ENCODE data around the gene OGFOD2.
"Not testable (repeated sequence)": the region's sequence is repeated elsewhere in the genome, so short reads cannot be mapped to it uniquely, and the experiment has no call there.

Gene OGFOD2

DNA sequence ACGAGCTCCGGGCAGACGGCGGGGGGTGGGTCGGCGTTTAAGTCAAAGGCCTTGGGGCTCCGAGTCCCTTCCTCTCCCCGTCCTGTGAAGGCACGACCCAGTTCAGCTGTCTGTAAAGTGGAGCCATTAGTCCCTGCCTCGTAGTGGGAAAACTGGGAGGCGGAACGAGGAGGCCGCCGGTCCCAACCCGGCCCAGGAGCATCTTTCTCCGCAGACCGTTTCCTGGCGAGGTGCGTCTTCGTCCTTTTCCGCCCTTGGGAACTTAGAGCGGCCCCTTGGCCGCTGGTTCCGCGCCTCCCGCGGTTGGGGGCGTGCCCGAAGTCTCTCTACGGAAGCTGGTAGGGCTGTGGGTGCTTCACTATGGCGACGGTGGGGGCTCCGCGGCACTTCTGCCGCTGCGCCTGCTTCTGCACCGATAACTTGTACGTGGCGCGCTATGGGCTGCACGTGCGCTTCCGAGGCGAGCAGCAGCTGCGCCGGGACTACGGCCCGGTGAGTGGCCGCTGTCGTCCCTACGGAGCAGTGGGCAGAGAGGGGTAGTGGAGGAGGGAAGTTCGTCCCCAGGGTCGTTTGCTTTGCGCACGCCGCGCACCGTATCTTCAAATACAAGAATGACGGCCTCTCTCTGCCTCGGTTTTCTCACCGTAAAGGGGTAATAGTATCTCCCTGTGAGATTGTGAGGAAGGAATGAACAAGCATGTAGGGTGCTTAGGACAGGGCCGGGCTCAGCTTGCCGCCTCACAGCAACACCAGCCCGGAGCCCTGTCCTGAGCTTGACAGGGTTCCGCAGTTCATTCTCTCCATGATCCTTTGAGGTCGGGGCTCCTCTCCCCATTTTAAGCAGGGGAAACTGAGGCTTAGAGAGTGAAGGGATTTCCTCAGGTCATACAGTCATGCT lies at the start of gene OGFOD2:
TSS of gene OGFOD2 (plus strand) at position 353 of the 898 bp plus-strand sequence. CDS start at position 361, 8 bp downstream.
- Mint-ChIP-seq H3K4me3 (peak within 1 kb of the TSS; percentile 93), H3K4me1 (peaks cover 8% of the 10 kb centered on the region), H3K27ac (peak within 1 kb of the TSS; percentile 95), H3K9me3 (no peaks in the 10 kb centered on the region), H3K27me3 (no peaks in the 10 kb centered on the region), H3K36me3 (no peaks in the 10 kb centered on the region)
- peak; percentile 84 to 89 for DNase-seq (ENCODE audit: low spot score in 2 of 2)
- peak; percentile 82 for ATAC-seq (ENCODE audit: low read depth)

DNA sequence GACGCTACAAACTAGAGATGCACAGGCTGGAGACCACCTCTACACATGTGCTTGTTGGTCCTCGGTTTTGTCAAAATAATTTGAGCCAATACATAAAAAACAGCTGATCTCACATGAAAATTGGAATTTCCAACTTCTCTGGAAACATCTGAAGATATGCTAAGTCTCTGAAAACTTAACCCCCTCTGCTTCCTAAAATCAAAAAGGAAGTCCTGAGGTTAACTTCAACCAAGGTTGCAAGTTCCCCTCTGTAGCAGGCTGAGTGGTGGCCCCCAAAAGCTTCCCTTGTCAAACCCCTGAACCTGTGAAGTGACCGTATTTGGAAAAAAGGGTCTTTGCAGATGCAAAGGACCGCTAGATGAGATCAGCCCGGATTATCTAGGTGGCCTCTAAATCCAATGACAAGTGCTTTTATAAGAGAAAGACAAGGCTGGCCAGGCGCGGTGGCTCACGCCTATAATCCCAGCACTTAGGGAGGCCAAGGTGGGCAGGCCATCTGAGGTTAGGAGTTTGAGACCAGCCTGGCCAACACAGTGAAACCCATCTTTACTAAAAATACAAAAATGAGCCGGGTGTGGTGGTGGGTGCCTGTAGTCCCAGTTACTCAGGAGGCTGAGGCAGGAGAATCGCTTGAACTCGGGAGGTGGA lies 47.2 kb upstream of the OGFOD2 start:
- no peak overlapping the region for H3K4me3 Mint-ChIP-seq
- H3K27ac Mint-ChIP-seq, result no peak overlapping the region
- H3K9me3 Mint-ChIP-seq, result no peaks in the 10 kb centered on the region
- peaks cover 15% of the 10 kb centered on the region for H3K4me1 Mint-ChIP-seq
- ATAC-seq (ENCODE audit: low read depth) (peak; percentile 27), DNase-seq (ENCODE audit: low spot score in 2 of 2) (no peak)
- no peaks in the 10 kb centered on the region for H3K36me3 Mint-ChIP-seq
- no peaks in the 10 kb centered on the region for H3K27me3 Mint-ChIP-seq

DNA sequence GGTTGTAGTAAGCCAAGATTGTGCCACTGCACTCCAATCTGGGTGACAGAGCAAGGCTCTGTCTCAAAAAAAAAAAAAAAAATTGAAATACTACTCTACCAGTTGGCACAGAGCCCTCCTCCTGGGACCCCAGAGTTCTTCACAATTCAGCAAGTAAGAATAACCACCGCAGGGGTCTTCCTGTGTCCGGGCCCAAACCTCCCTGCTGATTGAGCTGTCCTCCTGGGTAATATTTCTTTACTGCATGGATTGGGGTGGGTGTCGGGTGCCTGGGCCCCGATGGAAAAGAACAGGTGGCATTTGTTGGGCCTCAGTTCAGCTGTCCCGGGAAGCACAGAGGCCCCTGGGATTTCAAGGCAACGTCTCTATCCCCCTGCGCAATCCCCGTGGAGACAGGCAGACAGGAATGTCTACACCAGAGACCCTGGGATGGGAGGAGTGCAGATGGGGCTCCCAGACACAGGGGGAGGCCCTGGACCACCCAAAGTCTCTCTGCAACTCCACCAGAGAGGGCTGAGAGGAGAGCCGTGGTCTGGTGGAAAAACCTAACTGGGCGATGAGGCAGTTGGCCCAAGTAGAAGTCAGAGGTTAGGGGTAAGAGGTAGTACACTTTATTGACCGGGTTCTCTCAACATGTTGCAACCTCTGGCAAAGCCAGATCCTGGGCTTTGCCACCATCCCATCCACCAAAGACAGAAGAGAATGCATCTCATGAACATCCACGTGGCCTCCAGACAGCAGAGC lies 46.5 kb upstream of the OGFOD2 start:
- H3K9me3 Mint-ChIP-seq, result no peaks in the 10 kb centered on the region
- DNase-seq (ENCODE audit: low spot score in 2 of 2) (no peak), ATAC-seq (ENCODE audit: low read depth) (no peak)
- peaks cover 15% of the 10 kb centered on the region for H3K4me1 Mint-ChIP-seq
- H3K27ac Mint-ChIP-seq, result no peak overlapping the region
- H3K4me3 Mint-ChIP-seq, result no peak overlapping the region
- H3K36me3 Mint-ChIP-seq, result no peaks in the 10 kb centered on the region
- H3K27me3 Mint-ChIP-seq, result no peaks in the 10 kb centered on the region

DNA sequence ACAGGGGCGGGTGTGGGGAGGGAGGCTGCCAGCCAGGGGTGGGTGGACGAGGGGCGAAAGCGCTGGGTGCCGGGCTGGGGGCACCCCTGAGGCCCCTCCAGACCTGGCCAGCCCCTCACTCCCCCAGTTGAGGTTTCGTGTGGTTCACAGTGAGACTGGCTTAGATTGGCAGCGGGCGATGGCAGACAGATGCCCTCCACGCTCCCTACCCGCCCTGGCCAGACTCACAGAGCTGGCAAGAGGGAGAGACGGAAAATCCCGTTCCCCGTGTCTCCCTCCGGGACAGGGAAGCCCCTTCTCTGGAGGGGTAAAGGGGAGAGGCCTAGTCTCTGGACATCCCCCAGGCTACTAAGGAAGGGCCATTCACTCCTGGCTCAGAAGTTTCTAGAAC lies 45.9 kb upstream of the OGFOD2 start:
- DNase-seq (ENCODE audit: low spot score in 2 of 2) (no peak), ATAC-seq (ENCODE audit: low read depth) (no peak)
- H3K9me3 Mint-ChIP-seq, result no peaks in the 10 kb centered on the region
- H3K27ac Mint-ChIP-seq, result no peak overlapping the region
- no peaks in the 10 kb centered on the region for H3K27me3 Mint-ChIP-seq
- H3K4me3 Mint-ChIP-seq, result no peak overlapping the region
- peaks cover 15% of the 10 kb centered on the region for H3K4me1 Mint-ChIP-seq
- no peaks in the 10 kb centered on the region for H3K36me3 Mint-ChIP-seq

DNA sequence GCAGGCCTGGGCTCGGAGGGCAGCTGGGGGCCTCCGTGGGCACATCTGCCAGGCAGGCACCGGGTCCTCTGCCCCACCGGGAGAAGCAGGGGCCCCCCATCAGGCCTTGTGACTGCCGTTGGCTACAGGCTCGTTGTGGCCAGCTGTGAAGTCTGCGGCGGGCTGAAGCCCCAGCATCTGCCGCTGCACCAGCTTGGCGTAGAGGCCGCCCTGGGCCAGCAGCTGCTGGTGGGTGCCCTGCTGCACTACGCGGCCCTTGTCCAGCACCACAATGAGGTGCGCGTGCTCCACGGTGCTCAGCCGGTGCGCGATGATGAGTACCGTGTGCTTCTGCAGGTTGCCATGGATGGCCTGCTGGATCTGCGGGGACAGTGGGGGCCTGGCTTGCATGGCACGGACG lies 45.2 kb upstream of the OGFOD2 start:
- no peak for ATAC-seq (ENCODE audit: low read depth)
- Mint-ChIP-seq H3K4me3 (no peak overlapping the region), H3K27ac (no peak overlapping the region), H3K36me3 (no peaks in the 10 kb centered on the region), H3K27me3 (no peaks in the 10 kb centered on the region), H3K9me3 (no peaks in the 10 kb centered on the region), H3K4me1 (peaks cover 17% of the 10 kb centered on the region)
- DNase-seq (ENCODE audit: low spot score in 2 of 2), result no peak

DNA sequence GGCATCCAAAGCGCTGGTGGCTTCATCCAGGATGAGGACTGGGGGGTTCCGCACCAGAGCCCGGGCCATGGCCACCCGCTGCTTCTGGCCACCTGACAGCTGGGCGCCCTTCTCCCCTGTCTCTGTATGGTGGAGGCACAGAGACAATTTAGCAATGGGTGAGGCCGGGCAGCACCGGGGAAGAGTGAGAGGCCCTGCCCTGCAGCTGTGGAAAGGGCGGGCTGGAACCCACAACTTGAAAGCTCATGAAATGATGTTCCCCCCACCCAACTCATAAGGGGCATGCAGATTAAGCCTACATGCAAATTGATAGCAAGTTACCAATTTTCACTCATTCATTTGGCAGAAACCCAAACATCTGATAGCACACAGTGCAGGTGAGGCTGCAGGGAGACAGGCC lies 42.8 kb upstream of the OGFOD2 start:
- H3K4me3 Mint-ChIP-seq, result no peak overlapping the region
- no peaks in the 10 kb centered on the region for H3K36me3 Mint-ChIP-seq
- ATAC-seq (ENCODE audit: low read depth), result no peak
- H3K27me3 Mint-ChIP-seq, result no peaks in the 10 kb centered on the region
- no peaks in the 10 kb centered on the region for H3K9me3 Mint-ChIP-seq
- no peak overlapping the region for H3K27ac Mint-ChIP-seq
- no peak for DNase-seq (ENCODE audit: low spot score in 2 of 2)
- peaks cover 11% of the 10 kb centered on the region for H3K4me1 Mint-ChIP-seq

DNA sequence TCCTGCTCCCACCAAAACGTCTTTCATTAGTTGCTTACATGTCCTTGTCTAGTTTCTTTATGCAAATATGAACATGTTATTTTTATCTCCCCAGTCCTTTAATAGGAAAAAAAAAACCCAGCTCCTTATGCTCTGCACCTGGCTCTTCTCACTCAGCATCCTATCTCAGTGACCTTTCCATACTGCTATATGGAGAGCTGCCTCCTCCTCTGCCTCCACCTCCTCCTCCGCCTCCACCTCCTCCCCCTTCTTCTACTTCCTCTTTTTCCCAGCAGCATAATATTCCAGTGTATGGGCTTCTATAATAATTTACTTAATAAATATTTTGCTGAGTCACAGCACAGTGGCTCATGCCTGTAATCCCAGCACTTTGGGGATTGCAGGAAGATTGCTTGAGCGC lies 40.3 kb upstream of the OGFOD2 start:
- DNase-seq (ENCODE audit: low spot score in 2 of 2) (no peak), ATAC-seq (ENCODE audit: low read depth) (no peak)
- peak overlapping the region; percentile 30 for H3K4me3 Mint-ChIP-seq
- H3K36me3 Mint-ChIP-seq, result no peaks in the 10 kb centered on the region
- peaks cover 10% of the 10 kb centered on the region for H3K4me1 Mint-ChIP-seq
- H3K9me3 Mint-ChIP-seq, result no peaks in the 10 kb centered on the region
- no peak overlapping the region for H3K27ac Mint-ChIP-seq
- no peaks in the 10 kb centered on the region for H3K27me3 Mint-ChIP-seq

DNA sequence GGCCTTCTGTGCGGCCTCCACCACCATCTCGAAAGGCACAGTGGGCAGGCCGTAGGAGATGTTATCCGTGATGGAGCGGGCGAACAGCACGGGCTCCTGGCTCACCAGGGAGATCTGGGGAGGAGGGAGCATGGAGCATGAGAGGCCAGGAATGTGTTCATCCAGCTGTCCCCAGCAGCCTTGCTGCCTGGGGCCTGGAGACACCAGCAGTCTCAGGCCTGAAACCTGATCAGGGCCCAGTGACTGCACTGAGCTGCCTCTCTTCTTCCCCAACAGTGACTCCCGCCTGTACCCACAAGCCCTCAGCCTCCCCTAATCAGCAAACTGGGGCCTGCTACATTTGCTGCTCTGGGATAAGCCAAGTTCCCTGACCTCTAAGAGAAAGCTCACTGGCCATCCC lies 39.7 kb upstream of the OGFOD2 start:
- H3K27ac Mint-ChIP-seq, result no peak overlapping the region
- DNase-seq (ENCODE audit: low spot score in 2 of 2) (no peak), ATAC-seq (ENCODE audit: low read depth) (no peak)
- peaks cover 10% of the 10 kb centered on the region for H3K4me1 Mint-ChIP-seq
- no peaks in the 10 kb centered on the region for H3K27me3 Mint-ChIP-seq
- no peak overlapping the region for H3K4me3 Mint-ChIP-seq
- H3K9me3 Mint-ChIP-seq, result no peaks in the 10 kb centered on the region
- H3K36me3 Mint-ChIP-seq, result no peaks in the 10 kb centered on the region

DNA sequence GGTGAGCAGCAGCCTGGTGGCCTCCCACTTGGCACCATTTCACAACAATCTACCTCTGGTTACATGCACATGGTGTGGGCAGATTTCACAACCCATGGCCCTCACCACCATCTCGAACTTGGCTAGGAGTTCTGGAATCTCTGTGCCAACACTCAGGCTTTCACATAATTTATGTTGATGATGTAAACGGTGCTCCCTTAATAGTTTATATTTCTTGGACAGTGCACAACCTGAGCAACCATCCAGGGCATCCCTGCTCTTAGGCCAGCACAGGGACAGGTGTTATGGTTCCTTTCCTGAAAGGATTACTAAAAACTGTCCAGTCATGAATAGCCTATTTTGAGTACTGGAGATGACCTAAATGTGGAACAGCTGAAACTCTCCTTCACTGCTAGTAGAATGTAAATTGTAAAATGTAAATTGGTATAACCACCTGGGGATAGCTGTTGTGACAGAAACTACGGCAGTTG lies 37.4 kb upstream of the OGFOD2 start:
- Mint-ChIP-seq H3K4me1 (peaks cover 7% of the 10 kb centered on the region), H3K27me3 (no peaks in the 10 kb centered on the region), H3K4me3 (no peak overlapping the region), H3K27ac (no peak overlapping the region), H3K36me3 (no peaks in the 10 kb centered on the region), H3K9me3 (no peaks in the 10 kb centered on the region)
- DNase-seq (ENCODE audit: low spot score in 2 of 2) (no peak), ATAC-seq (ENCODE audit: low read depth) (no peak)

DNA sequence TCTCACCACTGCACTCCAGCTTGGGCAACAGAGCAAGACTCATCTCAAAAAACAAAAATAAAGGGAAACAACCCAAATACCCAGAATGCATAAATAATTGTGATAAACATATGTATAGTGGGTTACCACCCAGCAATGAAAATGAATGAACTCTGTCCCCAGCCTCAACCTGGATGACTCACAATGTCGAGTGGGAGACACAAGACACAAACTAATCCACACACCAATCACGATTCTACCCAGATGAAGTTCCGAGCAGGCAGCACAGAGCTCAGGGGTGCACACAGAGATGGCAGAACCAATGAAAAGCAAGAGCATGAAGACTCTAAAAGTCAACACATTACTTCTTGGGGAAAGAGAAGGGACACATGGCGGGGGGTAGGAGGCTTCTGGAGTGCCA lies 35.9 kb upstream of the OGFOD2 start:
- H3K27me3 Mint-ChIP-seq, result no peaks in the 10 kb centered on the region
- H3K36me3 Mint-ChIP-seq, result no peaks in the 10 kb centered on the region
- DNase-seq (ENCODE audit: low spot score in 2 of 2) (no peak), ATAC-seq (ENCODE audit: low read depth) (no peak)
- no peak overlapping the region for H3K4me3 Mint-ChIP-seq
- H3K9me3 Mint-ChIP-seq, result no peaks in the 10 kb centered on the region
- H3K4me1 Mint-ChIP-seq, result peaks cover 10% of the 10 kb centered on the region
- no peak overlapping the region for H3K27ac Mint-ChIP-seq

DNA sequence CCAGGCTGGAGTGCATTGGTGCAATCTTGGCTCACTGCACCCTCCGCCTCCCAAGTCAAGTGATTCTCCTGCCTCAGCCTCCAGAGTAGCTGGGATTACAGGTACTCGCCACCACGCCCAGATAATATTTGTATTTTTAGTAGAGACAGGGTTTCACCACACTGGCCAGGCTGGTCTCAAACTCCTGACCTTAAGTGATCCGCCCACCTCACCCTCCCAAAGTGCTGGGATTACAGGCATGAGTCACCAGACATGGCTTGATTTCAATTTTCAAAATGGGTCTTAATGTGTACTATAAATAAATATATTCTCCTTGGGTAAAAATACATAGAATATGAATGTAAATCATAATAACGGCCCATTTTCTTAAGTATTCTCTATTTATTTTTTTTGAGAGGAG lies 33.7 kb upstream of the OGFOD2 start:
- H3K27ac Mint-ChIP-seq; H3K9me3 Mint-ChIP-seq; H3K4me3 Mint-ChIP-seq; ATAC-seq (ENCODE audit: low read depth); DNase-seq (ENCODE audit: low spot score in 2 of 2); H3K36me3 Mint-ChIP-seq; H3K27me3 Mint-ChIP-seq: not testable (repeated sequence)
- peaks cover 12% of the 10 kb centered on the region for H3K4me1 Mint-ChIP-seq

DNA sequence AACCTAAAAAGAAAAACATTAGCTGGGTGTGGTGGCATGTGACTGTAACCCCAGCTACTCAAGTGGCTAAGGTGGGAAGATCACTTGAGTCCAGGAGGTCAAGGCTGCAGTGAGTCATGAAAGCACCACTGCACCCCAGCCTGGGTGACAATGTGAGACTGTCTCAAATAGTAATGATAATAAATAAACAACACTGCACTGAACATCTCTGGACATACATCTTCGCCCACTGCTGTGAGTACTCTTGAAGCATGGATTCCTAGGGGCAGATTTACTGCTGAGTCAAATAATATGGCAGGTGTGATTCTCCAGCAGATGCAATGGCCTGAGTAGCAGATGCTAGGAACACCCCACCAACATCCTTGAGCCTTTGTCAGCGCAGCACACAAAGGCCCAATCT lies 32.4 kb upstream of the OGFOD2 start:
- Mint-ChIP-seq H3K9me3 (no peaks in the 10 kb centered on the region), H3K36me3 (no peaks in the 10 kb centered on the region), H3K4me3 (no peak overlapping the region), H3K27me3 (no peaks in the 10 kb centered on the region), H3K27ac (no peak overlapping the region), H3K4me1 (peaks cover 22% of the 10 kb centered on the region)
- no peak for ATAC-seq (ENCODE audit: low read depth)
- no peak for DNase-seq (ENCODE audit: low spot score in 2 of 2)

DNA sequence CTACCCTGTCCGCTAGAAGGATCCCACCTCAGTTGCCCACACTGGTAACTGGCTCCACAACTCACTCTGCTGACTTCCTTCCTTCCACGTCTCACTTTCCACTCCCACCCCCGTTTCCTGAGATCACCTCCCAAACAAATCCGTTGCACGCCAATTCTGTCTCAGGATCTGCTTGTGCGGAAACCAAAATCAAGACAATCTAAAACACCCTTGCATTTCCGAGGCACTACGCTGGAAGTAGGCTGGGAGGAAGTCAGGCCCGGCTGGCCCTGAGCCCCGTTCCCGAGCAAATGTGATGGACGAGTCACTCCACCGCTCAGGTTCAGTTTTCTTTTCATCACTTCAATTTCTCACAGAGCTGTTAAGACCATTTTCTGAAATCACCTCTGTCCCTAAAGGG lies 31.8 kb upstream of the OGFOD2 start:
- Mint-ChIP-seq H3K9me3 (no peaks in the 10 kb centered on the region), H3K4me3 (no peak overlapping the region), H3K36me3 (no peaks in the 10 kb centered on the region), H3K27ac (no peak overlapping the region), H3K27me3 (no peaks in the 10 kb centered on the region), H3K4me1 (peaks cover 24% of the 10 kb centered on the region)
- no peak for ATAC-seq (ENCODE audit: low read depth)
- no peak for DNase-seq (ENCODE audit: low spot score in 2 of 2)

Data from memory B cell (primary cell).